Neuronal stem cell (in vitro differentiated cells): ENCODE results near the gene CAMK4.

Experiments
- DNase-seq: peaks from one replicate; pipeline ENCODE4 v3.0.0-alpha.2; 2013; ENCODE audit warnings: low spot score
- H2AFZ ChIP-seq: one replicate; pipeline ENCODE4 v1.6.1; 2013; ENCODE audit warnings: mild to moderate bottlenecking, low read length, inconsistent platforms
- H2AK5ac ChIP-seq: 2 replicates; pipeline ENCODE4 v1.6.1; 2013; ENCODE audit warnings: low read depth, mild to moderate bottlenecking, inconsistent platforms, low read length, moderate library complexity, mixed read lengths
- H2BK120ac ChIP-seq: 2 replicates; pipeline ENCODE4 v1.6.1; 2013; ENCODE audit warnings: low read depth, mild to moderate bottlenecking, inconsistent platforms, low read length, moderate library complexity, mixed read lengths
- H2BK12ac ChIP-seq: one replicate; pipeline ENCODE4 v1.6.1; 2013; ENCODE audit warnings: low read length, inconsistent platforms
- H2BK15ac ChIP-seq: 2 replicates; pipeline ENCODE4 v1.6.1; 2013; ENCODE audit warnings: mild to moderate bottlenecking, low read length, inconsistent platforms, mixed read lengths
- H2BK5ac ChIP-seq: one replicate; pipeline ENCODE4 v1.6.1; 2013; ENCODE audit warnings: inconsistent platforms, mild to moderate bottlenecking, low read length, moderate library complexity
- H3K14ac ChIP-seq: one replicate; pipeline ENCODE4 v1.6.1; 2013; ENCODE audit warnings: low read length, inconsistent platforms
- H3K18ac ChIP-seq: 2 replicates; pipeline ENCODE4 v1.6.1; 2013; ENCODE audit warnings: low read length, inconsistent platforms
- H3K23ac ChIP-seq: 2 replicates; pipeline ENCODE4 v1.6.1; 2013; ENCODE audit warnings: low read depth, mild to moderate bottlenecking, mixed read lengths, low read length, inconsistent platforms; ENCODE audit not compliant: poor library complexity
- H3K27ac ChIP-seq: replicated peaks from 3 replicates; pipeline ENCODE4 v1.5.1; 2013; ENCODE audit warnings: low read length, inconsistent platforms
- H3K27me3 ChIP-seq, 3 experiments: 2 replicates each; pipeline ENCODE4 v1.6.1; 2013; ENCODE audit warnings: low read length in 3 of 3, mild to moderate bottlenecking in 2 of 3, inconsistent platforms in 1 of 3, low read depth in 1 of 3, mixed read lengths in 1 of 3, moderate library complexity in 1 of 3; ENCODE audit not compliant: control insufficient read depth in 3 of 3, insufficient read depth in 3 of 3
- H3K36me3 ChIP-seq, 2 donors: replicated peaks in 1 of 2; 2 replicates each; pipeline ENCODE4 v1.6.1; 2013; ENCODE audit warnings: low read length in 2 of 2; ENCODE audit not compliant: control insufficient read depth in 2 of 2, insufficient read depth in 2 of 2
- H3K4ac ChIP-seq: 2 replicates; pipeline ENCODE4 v1.6.1; 2013; ENCODE audit warnings: inconsistent platforms, mild to moderate bottlenecking, low read length, moderate library complexity
- H3K4me1 ChIP-seq, 2 donors: 1 replicate in 1 of 2; 2 replicates in 1 of 2; pipeline ENCODE4 v1.6.1; 2013; ENCODE audit warnings: low read length in 2 of 2, low read depth in 1 of 2; ENCODE audit not compliant: control insufficient read depth in 2 of 2, insufficient read depth in 1 of 2
- H3K4me2 ChIP-seq: one replicate; pipeline ENCODE4 v1.6.1; 2013; ENCODE audit warnings: mild to moderate bottlenecking, low read length, inconsistent platforms; ENCODE audit not compliant: insufficient read depth, poor library complexity, severe bottlenecking
- H3K4me3 ChIP-seq, 2 donors: 2 replicates each; pipeline ENCODE4 v1.5.1; 2013; ENCODE audit warnings: low read length in 2 of 2, mild to moderate bottlenecking in 2 of 2, inconsistent platforms in 1 of 2, moderate library complexity in 1 of 2
- H3K79me1 ChIP-seq: one replicate; pipeline ENCODE4 v1.6.1; 2013; ENCODE audit warnings: low read depth, mild to moderate bottlenecking, inconsistent platforms, low read length, moderate library complexity
- H3K9ac ChIP-seq: one replicate; pipeline ENCODE4 v1.6.1; 2013; ENCODE audit warnings: mild to moderate bottlenecking, low read depth, low read length, inconsistent platforms; ENCODE audit not compliant: poor library complexity
- H3K9me3 ChIP-seq, 2 donors: replicated peaks in 1 of 2; 2 replicates each; pipeline versions ENCODE3 to v1.6.1; 2013; ENCODE audit warnings: low read length in 2 of 2, mild to moderate bottlenecking in 2 of 2, inconsistent platforms in 1 of 2, low read depth in 1 of 2, mixed read lengths in 1 of 2, moderate library complexity in 1 of 2; ENCODE audit not compliant: control insufficient read depth in 2 of 2, insufficient read depth in 1 of 2
- H4K8ac ChIP-seq: one replicate; pipeline ENCODE4 v1.6.1; 2013; ENCODE audit warnings: low read depth, mild to moderate bottlenecking, inconsistent platforms, low read length, moderate library complexity
- H4K91ac ChIP-seq: one replicate; pipeline ENCODE4 v1.6.1; 2013; ENCODE audit warnings: low read length, low read depth, mild to moderate bottlenecking, inconsistent platforms; ENCODE audit not compliant: poor library complexity
- WGBS, 2 donors: extraction: QIAGEN DNeasy Blood & Tissue Kit; methylation state at CpG; one replicate each; pipeline ENCODE4 v1.1.7; 2013; ENCODE audit warnings: missing lambda C conversion rate in 2 of 2, mixed read lengths in 1 of 2; ENCODE audit not compliant: insufficient read length in 2 of 2, insufficient replicate concordance in 1 of 2; ENCODE audit errors: extremely low coverage in 2 of 2; 5-methylcytosine and 5-hydroxymethylcytosine counted together

CAMK4 gene

DNA sequence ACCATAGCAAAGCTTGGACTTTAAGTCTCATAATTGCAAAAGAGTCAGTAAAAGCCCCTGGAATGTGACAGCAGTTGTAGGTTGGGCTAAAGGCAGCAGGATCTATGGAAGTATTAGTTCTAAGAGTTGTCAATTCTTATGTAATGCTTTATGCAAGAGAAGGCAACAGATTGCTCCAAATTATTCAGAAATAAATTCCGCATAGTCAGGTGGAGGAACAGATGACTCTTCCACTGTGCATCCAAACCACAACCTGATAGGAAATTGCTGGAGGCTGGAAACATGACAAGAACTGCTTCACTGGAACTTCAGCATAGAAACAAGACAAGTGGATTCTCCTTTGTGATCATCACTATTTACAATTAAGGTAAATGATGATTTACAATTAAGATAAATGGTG is 187.1 kb downstream of the CAMK4 start:
- H2BK12ac ChIP-seq, result no peak overlapping the region
- H3K4ac ChIP-seq, result no peak overlapping the region
- H3K36me3 ChIP-seq, result no peaks in the 10 kb centered on the region
- H3K4me3 ChIP-seq, result no peak overlapping the region
- DNase-seq, result no peak
- H2BK5ac ChIP-seq, result no peak overlapping the region
- H3K4me2 ChIP-seq, result no peak overlapping the region
- H3K4me1 ChIP-seq, result no peaks in the 10 kb centered on the region
- H2AFZ ChIP-seq, result no peak overlapping the region
- no peaks in the 10 kb centered on the region for H3K27me3 ChIP-seq
- H3K9me3 ChIP-seq, result no peaks in the 10 kb centered on the region
- no peak overlapping the region for H3K14ac ChIP-seq
- H2BK120ac ChIP-seq, result no peak overlapping the region
- no peak overlapping the region for H3K18ac ChIP-seq
- no peak overlapping the region for H2BK15ac ChIP-seq
- H4K91ac ChIP-seq, result no peak overlapping the region
- no CpG with 5 or more reads among the region's 1 CpG for WGBS, 2 donors
- no peak overlapping the region for H2AK5ac ChIP-seq
- no peak overlapping the region for H3K27ac ChIP-seq
- no peak overlapping the region for H3K23ac ChIP-seq
- no peak overlapping the region for H4K8ac ChIP-seq
- H3K9ac ChIP-seq, result no peak overlapping the region
- no peaks in the 10 kb centered on the region for H3K79me1 ChIP-seq

DNA sequence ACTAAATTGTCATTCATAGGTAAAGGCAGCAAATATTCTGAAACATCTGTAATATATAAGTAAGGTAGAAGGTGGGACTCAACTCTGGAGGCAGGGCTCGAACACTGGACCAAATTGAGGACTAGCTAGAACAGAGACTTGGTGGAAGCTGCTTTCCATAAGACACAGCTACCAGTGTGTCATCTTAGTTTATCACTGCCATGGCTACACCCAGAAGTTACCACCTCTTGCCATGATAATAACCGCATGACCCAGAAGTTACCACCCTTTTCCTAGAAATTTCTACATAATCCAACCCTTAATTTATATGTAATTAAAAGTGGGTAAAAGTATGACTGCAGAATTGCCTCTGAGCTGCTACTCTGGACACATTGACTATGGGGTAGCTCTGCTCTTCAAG is 188.4 kb downstream of the CAMK4 start:
- Histone ChIP-seq H2AK5ac (no peak overlapping the region), H3K14ac (no peak overlapping the region), H2BK5ac (no peak overlapping the region), H3K4me1 (no peaks in the 10 kb centered on the region), H3K4me3 (no peak overlapping the region), H2BK120ac (no peak overlapping the region), H3K27me3 (no peaks in the 10 kb centered on the region), H3K79me1 (no peaks in the 10 kb centered on the region), H2BK12ac (no peak overlapping the region), H3K9ac (no peak overlapping the region), H2BK15ac (no peak overlapping the region), H3K36me3 (no peaks in the 10 kb centered on the region), H4K8ac (no peak overlapping the region), H3K4me2 (no peak overlapping the region), H2AFZ (no peak overlapping the region), H4K91ac (no peak overlapping the region), H3K27ac (no peak overlapping the region), H3K23ac (no peak overlapping the region), H3K18ac (no peak overlapping the region), H3K4ac (no peak overlapping the region), H3K9me3 (no peaks in the 10 kb centered on the region)
- no peak for DNase-seq
- WGBS, 2 donors, result no CpG with 5 or more reads among the region's 2 CpGs

- H2AFZ ChIP-seq, result no peak overlapping the region
- no peaks in the 10 kb centered on the region for H3K9me3 ChIP-seq
- no peak overlapping the region for H3K4me3 ChIP-seq
- H2BK12ac ChIP-seq, result no peak overlapping the region
- no peaks in the 10 kb centered on the region for H3K4me1 ChIP-seq
- DNase-seq, result no peak
- no peak overlapping the region for H2BK15ac ChIP-seq
- no peak overlapping the region for H2BK120ac ChIP-seq
- WGBS, 2 donors, result no CpG with 5 or more reads among the region's 3 CpGs
- H3K27me3 ChIP-seq, result no peaks in the 10 kb centered on the region
- H3K27ac ChIP-seq, result no peak overlapping the region
- H4K91ac ChIP-seq, result no peak overlapping the region
- H3K18ac ChIP-seq, result no peak overlapping the region
- no peak overlapping the region for H3K4me2 ChIP-seq
- H3K79me1 ChIP-seq, result no peaks in the 10 kb centered on the region
- no peak overlapping the region for H2BK5ac ChIP-seq
- H4K8ac ChIP-seq, result no peak overlapping the region
- H3K4ac ChIP-seq, result no peak overlapping the region
- no peaks in the 10 kb centered on the region for H3K36me3 ChIP-seq
- no peak overlapping the region for H3K23ac ChIP-seq
- H2AK5ac ChIP-seq, result no peak overlapping the region
- no peak overlapping the region for H3K14ac ChIP-seq
- H3K9ac ChIP-seq, result no peak overlapping the region
These were observed 190.9 kb downstream of the CAMK4 start for GRCh38 chr5:111415053-111415452.

DNA sequence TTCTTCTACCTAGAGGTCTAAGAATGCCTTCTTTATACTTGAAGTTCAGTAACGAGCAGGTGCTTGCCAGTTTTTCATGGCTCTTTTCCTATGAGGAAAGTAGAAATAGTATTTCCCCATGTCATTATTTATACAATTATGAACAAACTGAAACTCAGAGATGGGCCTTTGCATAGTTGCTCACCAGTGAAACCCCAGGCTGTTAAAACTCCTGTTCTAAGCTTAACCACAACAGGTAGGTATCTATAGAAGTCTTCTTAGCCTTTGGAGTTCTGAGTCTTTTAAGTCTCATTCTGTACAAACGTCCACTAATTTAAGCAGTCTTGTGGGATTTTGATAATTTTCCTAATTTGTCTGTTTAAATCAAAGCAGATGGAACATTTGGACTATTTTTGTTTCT is 198.1 kb downstream of the CAMK4 start:
- no peak overlapping the region for H3K27ac ChIP-seq
- no peak overlapping the region for H3K4ac ChIP-seq
- peaks cover 0 to 2% of the 10 kb centered on the region in 2 donors for H3K4me1 ChIP-seq
- H3K9ac ChIP-seq, result no peak overlapping the region
- no peak overlapping the region for H3K18ac ChIP-seq
- no peak for DNase-seq
- no peaks in the 10 kb centered on the region for H3K9me3 ChIP-seq
- H3K79me1 ChIP-seq, result no peaks in the 10 kb centered on the region
- no CpG with 5 or more reads among the region's 2 CpGs for WGBS, 2 donors
- H3K27me3 ChIP-seq, result no peaks in the 10 kb centered on the region
- H3K14ac ChIP-seq, result no peak overlapping the region
- no peak overlapping the region for H2BK120ac ChIP-seq
- no peak overlapping the region for H3K4me3 ChIP-seq
- no peak overlapping the region for H2BK5ac ChIP-seq
- no peak overlapping the region for H4K91ac ChIP-seq
- no peak overlapping the region for H2BK15ac ChIP-seq
- no peak overlapping the region for H3K23ac ChIP-seq
- H3K36me3 ChIP-seq, result no peaks in the 10 kb centered on the region
- H2AK5ac ChIP-seq, result no peak overlapping the region
- H2AFZ ChIP-seq, result no peak overlapping the region
- no peak overlapping the region for H4K8ac ChIP-seq
- H2BK12ac ChIP-seq, result no peak overlapping the region
- no peak overlapping the region for H3K4me2 ChIP-seq
